Left colon (tissue), 2 donors: ENCODE results near the gene ZFAND2B. TPM values are rescaled to one million over a fixed set of nuclear protein-coding genes. Genes with fewer than 3 reads are reported as not detected.
"Not testable (repeated sequence)": the region's sequence is repeated elsewhere in the genome, so short reads cannot be mapped to it uniquely, and the experiment has no call there.

Source experiments
- ATAC-seq: fragments of 200-7000 bp; cut with Tn5 transposase; one replicate; pipeline ENCODE4 v1.9.1; 2020; ENCODE audit warnings: mild to moderate bottlenecking, moderate library complexity
- DNase-seq, 2 donors: peaks; one replicate each; pipeline ENCODE4 v3.0.0-alpha.2; 2020
- intact Hi-C, 2 donors: fragments of 100-400 bp; cut with DNase I in 1 of 2; cut with micrococcal nuclease in 1 of 2; formaldehyde crosslinking; loops; one replicate each; pipeline versions ENCODE4 v1.11.2 to v1.14.0; 2022; cut with DNase I, micrococcal nuclease
- total RNA-seq, 2 donors: library from RNA; stranded (reverse); fragmentation: NEBNext Ultra II Directional; extraction: Animal tissue kit (Norgen Biotek cat#: 25700); gene quantifications; one replicate each; pipeline ENCODE4 v1.2.1, GENCODE V29; 2021
- donor health status: DM: no; HTN: no; CAD: no.
- donor health status: DM: yes; HTN: yes; CAD: no.

ZFAND2B gene
- total RNA-seq, 2 donors from 2014 or later = 78.0 to 89.9 TPM

DNA sequence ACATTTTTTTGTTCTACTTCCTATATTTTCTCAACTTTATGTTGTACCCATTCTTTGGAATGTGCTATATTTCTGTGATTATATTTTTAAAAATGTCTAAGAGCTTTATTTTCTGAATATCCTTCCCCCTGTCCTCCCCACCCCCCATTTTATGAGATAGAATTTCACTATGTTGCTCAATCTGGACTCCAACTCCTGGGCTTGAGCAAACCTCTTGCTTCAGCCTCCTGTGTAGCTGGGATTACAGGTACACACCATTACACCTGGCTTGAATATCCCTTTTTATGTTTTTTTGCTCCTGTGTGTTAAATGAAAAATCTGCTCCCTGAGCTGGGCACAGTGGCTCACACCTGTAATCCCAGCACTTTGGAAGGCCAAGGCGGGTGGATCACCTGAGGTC lies 9.2 kb upstream of the ZFAND2B start:
- ATAC-seq (no peak), DNase-seq (no peak)
- intact Hi-C loops = no loop called here

DNA sequence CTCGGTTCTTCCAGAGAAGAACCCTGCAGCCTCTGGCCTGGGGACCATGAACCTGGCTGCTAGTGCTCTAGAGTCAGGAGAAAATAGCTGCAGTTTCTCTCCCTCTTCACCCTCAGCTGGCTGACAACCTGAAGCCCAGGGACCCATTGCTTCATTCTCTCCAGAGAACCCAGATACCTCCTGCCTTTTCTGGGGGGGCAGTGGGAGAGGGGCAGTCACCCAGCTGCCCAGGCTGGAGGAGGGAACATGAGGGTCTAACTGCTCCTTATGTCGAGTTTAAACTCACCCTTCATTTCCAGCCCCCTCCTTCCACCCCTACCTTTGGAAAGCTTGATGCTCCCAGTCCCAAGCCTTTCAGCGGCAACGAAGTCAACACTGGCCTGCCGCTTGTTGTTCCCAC lies 7.6 kb upstream of the ZFAND2B start:
- intact Hi-C loops = no loop called here
- no peak for ATAC-seq
- no peak for DNase-seq

DNA sequence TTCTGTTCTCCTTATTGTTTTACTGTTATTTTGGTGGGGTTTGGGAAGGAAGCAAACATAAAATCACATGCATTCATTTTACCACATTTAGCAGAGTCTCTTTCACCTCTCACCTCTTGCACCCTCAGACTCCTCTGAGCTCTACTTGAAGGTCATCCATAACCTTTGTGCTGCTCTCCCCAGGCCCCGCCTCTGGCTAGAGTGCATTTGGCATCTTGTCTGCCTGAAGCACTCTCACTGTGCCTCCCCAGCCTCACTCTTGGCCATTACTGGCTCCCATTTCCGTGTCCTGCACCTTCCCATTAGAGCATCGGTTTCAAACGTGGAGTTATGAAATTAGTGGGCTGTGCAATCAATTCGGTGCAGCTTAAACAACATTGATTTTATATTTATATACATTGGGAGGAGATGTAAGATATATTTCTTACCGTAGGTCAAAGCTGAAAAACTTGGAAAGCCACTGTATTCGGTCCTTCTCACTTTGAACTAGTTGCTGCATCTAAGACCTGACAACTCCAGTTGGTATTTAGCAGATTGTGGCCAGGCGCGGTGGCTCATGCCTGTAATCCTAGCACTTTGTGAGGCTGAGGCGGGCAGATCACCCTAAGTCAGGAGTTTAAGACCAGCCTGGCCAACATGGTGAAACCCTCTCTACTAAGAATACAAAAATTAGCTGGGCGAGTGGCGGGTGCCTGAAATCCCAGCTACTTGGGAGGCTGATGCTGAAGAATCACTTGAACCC lies 6.9 kb upstream of the ZFAND2B start:
- DNase-seq (no peak), ATAC-seq (no peak)
- intact Hi-C loops = no loop called here

DNA sequence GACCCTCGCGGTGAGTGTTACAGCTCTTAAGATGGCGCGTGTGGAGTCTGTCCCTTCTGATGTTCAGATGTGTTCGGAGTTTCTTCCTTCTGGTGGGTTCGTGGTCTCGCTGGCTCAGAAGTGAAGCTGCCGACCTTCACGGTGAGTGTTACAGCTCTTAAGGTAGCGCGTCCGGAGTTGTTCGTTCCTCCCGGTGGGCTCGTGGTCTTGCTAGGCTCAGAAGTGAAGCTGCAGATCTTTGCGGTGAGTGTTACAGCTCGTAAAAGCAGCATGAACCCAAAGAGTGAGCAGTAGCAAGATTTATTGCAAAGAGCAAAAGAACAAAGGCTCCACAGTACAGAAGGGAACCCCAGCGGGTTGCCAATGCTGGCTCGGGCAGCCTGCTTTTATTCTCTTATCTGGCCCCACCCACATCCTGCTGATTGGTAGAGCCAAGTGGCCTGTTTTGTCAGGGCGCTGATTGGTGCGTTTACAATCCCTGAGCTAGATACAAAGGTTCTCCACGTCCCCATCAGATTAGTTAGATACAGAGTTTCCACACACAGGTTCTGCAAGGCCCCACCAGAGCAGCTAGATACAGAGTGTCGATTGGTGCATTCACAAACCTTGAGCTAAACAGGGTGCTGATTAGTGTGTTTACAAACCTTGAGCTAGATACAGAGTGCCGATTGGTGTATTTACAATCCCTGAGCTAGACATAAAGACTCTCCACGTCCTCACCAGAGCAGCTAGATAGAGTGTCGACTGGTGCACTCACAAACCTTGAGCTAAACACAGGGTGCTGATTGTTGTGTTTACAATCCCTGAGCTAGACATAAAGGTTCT lies 5.9 kb upstream of the ZFAND2B start:
- intact Hi-C loops, ATAC-seq: not testable (repeated sequence)

DNA sequence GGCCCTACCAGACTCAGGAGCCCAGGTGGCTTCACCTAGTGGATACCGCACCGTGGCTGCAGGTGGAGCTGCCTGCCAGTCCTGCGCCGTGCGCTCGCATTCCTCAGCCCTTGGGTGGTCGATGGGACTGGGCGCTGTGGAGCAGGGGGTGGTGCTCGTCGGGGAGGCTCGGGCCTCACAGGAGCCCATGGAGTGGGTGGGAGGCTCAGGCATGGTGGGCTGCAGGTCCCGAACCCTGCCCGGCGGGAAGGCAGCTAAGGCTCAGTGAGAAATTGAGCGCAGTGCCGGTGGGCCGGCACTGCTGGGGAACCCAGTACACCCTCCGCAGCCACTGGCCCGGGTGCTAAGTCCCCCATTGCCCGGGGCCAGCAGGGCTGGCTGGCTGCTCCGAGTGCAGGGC lies 5.3 kb upstream of the ZFAND2B start:
- ATAC-seq, DNase-seq, intact Hi-C loops: not testable (repeated sequence)

More for the DNA sequence above, 5.9 kb upstream of the ZFAND2B start:
- not testable (repeated sequence) for DNase-seq

DNA sequence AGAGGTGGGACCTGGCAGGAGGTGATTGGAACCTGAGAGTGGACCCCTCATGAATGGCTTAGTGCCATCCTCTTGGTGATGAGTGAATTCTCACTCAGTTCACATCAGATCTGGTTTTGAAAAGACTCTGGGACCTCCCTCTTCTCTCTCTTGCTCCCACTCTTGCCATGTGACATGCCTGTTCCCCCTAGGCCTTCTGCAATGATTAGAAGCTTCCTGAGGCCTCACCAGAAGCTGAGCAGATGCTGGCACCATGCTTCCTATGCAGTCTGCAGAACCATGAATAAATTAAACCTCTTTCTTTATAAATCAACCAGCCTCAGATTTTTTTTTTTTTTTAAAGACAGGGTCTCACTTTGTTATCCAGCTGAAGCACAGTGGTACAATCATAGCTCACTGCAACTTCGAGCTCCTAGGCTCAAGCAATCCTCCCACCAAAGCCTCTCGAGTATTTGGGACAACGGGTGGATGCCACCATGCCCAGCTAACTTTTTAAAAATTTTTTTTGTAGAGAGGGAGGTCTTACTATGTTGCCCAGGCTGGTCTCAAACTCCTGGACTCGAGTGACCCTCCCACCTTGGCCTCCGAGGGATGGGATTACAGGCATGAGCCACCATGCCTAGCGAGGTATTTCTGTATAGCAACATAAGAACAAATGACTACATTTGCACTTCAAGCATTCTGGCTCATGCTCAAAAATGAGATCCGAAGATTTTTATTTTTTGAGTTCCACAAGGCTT lies 2.0 kb upstream of the ZFAND2B start:
- intact Hi-C loops = no loop called here
- ATAC-seq (no peak), DNase-seq (no peak)

DNA sequence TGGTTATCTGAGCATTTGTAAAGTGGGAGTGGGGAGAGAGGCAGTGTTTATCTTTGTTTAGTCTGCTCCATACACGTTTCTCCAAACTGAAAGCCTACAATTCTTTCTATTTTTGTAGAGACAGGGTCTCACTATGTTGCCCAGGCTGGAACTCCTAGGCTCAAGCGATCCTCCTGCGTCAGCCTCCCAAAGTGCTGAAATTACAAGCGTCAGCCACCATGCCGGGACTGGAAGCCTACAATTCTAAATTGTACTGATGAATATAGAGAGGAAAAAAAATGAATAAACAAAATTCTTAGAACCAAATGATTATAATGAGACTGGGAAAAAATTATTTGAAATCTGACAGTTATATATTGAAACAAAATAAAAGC lies 1.4 kb upstream of the ZFAND2B start:
- intact Hi-C loops = no loop called here
- DNase-seq (no peak), ATAC-seq (no peak)

DNA sequence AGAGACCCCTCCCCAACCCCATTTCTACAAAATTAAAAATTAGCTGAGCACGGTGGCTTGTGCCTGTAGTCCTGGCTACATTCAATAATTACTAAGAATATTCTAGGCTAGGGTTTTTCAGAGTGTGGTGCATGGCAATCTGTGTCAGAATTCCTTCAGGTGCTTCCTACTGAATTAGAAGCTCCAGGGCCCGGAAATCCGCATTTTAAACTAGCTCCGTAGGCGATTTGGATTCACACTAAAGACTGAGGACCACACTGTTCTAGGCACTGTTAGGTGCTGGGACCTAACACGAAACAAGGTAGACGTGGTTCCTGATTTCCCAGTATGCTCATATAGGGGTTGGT lies 628 bp upstream of the ZFAND2B start:
- intact Hi-C loops = no loop called here
- no peak for DNase-seq
- no peak for ATAC-seq

DNA sequence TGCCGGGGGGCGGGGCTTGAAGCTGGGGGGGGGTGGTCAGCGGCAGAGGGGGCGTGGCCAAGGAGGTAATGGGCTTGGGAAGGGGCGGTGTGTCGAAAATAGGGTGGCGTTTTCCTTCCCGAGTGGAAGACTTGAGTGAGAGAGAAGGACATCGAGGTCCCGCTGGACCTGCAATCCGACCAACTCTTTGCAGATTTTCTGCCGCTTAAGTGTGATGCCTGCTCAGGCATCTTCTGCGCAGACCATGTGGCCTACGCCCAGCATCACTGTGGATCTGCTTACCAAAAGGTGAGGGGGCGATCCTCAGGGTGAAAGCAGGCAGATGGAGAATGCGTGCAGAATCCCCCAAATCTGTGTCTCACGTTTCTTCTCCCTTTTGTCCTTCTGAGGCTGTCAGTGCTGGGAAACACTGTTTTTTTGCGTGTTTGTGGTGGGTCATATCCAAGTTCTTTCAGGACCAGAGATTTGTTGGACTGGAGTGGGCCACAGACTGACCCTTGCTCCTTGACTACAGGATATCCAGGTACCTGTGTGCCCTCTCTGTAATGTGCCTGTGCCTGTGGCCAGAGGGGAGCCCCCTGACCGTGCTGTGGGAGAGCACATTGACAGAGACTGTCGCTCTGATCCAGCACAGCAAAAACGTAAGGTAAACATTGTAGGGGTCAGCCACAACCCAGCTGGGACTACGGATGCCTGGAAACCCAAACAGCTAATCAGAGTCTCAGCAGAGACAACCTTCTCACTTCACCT lies 727 bp downstream of the ZFAND2B start:
- intact Hi-C loops = no loop called here
- no peak for DNase-seq
- ATAC-seq = no peak

DNA sequence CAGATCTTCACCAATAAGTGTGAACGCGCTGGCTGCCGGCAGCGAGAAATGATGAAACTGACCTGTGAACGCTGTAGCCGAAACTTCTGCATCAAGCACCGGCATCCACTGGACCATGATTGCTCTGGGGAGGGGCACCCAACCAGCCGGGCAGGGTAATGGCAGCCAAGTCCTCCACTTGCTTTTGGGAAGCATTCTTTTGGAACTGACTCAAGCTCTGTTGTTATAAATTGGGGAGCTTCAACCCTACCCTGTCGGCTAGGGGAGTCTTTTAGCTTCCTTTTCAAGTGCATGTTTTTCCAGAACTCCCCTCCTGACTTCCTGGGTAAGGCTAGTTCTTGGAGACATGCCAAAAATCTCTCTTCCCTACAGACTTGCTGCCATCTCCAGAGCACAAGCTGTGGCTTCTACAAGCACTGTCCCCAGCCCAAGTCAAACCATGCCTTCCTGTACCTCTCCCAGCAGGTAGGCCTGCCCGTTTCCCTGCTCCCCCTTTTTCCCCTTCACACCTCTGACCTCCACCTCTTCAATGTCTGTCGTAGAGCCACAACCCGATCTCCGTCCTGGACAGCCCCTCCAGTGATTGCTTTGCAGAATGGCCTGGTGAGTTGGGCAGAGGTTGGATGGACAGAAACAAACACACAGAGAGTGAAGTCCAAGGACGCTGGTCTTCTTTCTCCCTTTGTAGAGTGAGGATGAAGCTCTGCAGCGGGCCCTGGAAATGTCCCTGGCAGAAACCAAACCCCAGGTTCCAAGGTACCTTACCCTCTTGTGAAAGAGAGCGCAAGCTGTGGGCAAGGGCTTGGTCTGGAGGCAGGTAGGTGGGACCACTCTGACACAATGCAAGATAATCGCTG lies 1.5 kb downstream of the ZFAND2B start:
- intact Hi-C loops = no loop called here
- ATAC-seq (no peak), DNase-seq (no peak)

DNA sequence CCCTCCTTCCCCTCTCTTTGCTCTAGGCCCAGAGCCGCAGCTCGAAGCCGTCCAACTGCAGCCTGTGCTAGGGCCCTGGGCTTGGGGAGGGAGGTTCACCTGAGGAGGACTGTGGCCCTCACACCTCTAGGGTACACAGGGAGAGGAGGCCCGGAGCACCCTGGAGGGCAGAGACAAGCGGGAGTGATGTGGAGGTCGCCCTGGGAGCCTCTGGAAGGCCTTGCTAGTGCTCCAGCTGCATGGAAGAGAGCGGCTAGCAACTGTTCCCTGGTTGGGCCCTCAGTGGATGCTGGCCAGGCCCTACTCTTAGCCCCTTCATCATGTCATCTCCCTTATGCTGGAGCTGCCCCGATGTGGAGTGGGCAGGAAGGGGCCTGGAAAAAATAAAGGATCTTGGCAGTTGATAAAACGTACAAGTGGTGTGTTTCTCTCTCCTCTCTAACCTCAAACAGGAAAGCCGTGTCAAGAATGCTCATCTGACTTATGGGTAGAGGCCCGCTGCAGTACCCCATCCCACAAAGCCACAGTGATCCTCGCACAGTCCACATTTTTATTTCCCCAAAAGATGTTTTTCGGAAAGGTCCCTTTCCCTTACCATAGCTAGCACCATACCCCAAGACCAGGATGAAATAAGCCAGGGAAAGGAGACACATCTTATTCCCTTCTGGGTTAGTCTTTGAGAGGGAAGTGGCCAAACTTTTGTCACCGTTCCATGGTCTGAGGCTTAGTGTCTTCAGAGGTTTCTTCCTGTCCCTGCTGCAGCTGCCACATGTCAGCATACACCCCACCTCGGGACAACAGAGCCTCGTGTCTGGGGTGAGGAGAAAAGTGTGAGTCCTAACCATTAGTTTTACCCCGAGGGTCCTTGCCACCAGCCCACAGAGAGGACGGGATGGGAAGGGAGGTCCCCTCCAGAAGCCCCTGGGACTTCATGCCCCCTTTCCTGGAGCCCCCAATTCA lies 2.9 kb downstream of the ZFAND2B start:
- intact Hi-C loops = no loop called here
- ATAC-seq = no peak

DNA sequence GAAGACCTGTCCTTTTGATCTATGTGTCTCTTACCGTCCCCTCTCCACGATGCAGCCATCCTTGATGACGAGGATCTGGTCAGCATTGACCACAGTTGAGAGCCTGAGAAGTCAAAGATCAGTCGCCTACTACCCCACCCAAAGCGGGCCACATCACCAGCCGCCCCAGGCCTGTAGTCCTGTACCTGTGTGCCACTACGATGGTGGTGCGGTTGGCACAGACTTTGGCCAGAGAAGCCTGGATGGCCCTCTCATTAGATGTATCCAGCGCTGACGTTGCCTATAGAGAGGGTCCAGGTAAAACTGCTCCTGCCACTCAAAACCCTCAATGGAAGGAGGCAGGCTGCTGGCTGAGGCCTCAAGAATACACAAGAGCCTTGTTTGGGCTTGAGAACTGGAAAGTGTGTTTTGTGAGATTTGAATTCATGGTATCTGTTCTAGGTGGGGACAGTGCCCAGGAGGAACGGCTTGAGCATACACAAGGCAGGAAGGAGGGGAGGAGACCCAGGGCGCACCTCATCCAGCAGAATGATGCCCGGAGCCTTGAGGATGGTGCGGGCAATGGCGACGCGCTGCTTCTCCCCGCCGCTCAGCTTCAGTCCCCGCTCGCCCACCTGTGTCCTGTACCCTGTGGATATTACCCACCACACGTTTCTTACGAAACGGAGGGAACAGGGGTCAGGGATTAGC lies 3.8 kb downstream of the ZFAND2B start:
- ATAC-seq (no peak), DNase-seq (no peak)
- intact Hi-C loops = no loop called here

More for the DNA sequence above, 2.9 kb downstream of the ZFAND2B start:
- no peak for DNase-seq

DNA sequence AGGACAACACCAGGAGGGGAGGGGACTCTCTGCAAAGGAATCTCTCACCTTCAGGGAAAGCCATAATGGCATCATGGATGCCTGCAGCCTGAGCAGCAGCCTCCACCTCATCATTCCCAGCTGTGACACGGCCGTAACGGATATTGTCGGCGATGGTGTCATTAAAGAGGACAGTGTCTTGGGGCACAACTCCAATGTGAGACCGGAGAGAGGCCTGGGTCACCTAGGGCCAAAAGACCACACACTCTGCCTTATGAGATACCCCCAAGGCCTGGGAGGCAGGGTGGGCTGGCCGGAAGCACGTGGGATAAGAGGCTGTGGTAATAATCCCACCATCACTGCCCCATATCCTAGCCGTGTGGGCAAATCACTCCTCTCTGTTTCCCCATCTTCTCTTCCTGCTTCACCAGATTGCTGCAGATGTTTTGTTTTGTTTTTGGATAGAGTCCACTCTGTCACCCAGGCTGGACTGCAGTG lies 4.3 kb downstream of the ZFAND2B start:
- intact Hi-C loops = no loop called here
- no peak for ATAC-seq
- no peak for DNase-seq

DNA sequence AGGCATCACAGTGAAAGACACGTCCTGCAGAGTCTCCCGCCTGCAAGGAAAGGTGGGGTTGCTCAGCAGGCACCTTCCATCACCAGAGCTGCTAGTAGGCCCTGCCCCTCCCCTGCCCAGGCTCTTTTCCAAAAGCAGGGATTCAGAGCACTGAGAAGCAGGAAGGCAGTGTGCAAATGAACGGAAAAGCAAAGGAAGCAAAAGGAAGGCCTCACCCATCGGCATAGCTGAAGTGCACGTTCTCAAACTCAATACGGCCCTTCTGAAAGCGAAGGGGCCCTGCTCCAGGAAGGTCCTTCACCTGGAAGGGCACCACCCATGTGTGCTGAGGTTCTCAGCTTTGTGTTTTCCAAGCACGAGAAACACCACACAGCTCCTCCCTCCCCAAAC lies 6.4 kb downstream of the ZFAND2B start:
- DNase-seq = no peak
- intact Hi-C loops = no loop called here
- ATAC-seq = no peak

DNA sequence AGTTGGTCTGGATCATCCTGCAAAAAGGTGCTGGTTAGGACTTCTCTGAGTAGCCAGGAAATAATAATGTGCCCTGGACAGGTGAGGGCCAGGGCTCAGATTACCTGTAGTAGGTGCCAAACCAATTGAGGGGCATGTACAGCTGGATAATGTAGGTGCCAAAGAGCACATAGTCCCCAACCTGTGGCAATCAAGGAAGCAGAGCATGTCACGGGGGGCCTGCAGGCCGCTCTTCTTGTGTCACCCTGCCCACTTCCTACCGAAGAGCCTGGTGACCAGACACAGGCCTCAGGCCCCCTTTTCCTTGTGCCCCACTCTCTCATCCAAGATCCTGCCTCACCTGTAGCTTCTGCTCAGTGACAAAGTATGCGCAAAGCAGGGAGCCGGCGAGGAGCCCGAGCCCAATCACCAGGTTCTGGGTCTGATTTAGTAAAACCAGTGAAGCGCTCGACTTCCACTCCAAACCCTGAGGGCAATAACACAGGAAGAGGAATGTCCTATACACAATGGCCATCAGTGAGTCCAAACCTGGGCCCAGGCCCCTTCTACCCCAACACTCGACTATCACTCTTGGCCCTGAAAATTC lies 7.0 kb downstream of the ZFAND2B start:
- intact Hi-C loops = no loop called here
- DNase-seq = no peak
- no peak for ATAC-seq

DNA sequence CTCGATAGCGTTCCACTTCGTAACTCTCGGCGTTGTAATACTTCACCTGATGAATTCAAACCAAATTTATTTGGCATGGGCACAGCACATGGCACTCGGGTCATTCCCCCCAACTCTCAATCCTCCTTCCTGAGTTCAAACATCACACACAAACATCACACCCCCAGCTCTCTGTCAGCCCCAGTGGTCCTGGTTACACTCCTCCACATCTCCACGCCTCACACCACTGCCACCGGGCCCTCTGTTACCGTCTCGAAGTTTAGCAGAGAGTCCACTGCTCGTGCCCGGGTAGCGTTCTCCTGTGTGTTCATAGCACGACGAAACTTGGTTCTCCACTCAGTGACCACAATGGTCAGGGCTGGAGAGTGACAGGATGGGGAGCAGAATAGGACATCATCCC lies 7.6 kb downstream of the ZFAND2B start:
- DNase-seq (no peak), ATAC-seq (no peak)
- intact Hi-C loops = no loop called here
